Measurements from ENCODE around the gene NSFL1C. TPM values are rescaled to one million over a fixed set of nuclear protein-coding genes. Genes with fewer than 3 reads are reported as not detected.
A peak's percentile ranks its signal among the peaks of the same experiment; 100 is the strongest.

Gene NSFL1C
- total and polyA plus RNA-seq, 9 of the 15 experiments (the other 6 are each of a cell fraction or from before 2014, with no cell fraction given): 20.8 to 119 (median 47.0) TPM

GRCh38 chr20:1466211-1467081, at the start of gene NSFL1C (continued):
- TF ChIP-seq ZMIZ1 (IDR thresholded peaks at IDR 0.05; ENCODE audit: low read depth in 2 of 2, low read length in 2 of 2) (peak in 1 of 2 experiments; percentile 48; a peak in 1 of 4 replicates), BRCA1 (IDR thresholded peaks at IDR 0.05) (no peak), BRCA1 (CRISPR knock-in tag; IDR thresholded peaks at IDR 0.05) (peak; percentile 50; the same call in 1 of the 2 replicates), SRSF7 (optimal IDR thresholded peaks at IDR 0.05; ENCODE audit: low read depth, low read length) (no peak), MYC (IDR thresholded peaks at IDR 0.05; ENCODE audit: low read depth, low read length) (no peak; the same call in 1 of the 2 replicates), MYC (CRISPR knock-in tag; IDR thresholded peaks at IDR 0.05; ENCODE audit: borderline replicate concordance, low read depth) (no peak; the same call in 1 of the 2 replicates), CREB3 (tag; conservative IDR thresholded peaks at IDR 0.05; ENCODE audit: low read depth) (no peak), ELF2 (CRISPR knock-in tag; IDR thresholded peaks at IDR 0.05) (0 out of 2 replicates have a peak, but pooled peaks have one; percentile 59), PHF8 (IDR thresholded peaks at IDR 0.05; ENCODE audit: borderline replicate concordance, low read length) (peak; percentile 82), HNRNPL (IDR thresholded peaks at IDR 0.05; ENCODE audit: low read depth, low read length) (peak; percentile 68; the same call in 1 of the 2 replicates), JUN (IDR thresholded peaks at IDR 0.05; ENCODE audit: borderline replicate concordance, low read depth, low read length) (no peak), JUN (CRISPR knock-in tag; IDR thresholded peaks at IDR 0.05; ENCODE audit: borderline replicate concordance) (no peak), SNAPC5 (CRISPR knock-in tag; IDR thresholded peaks at IDR 0.05) (no peak), GATAD2B (IDR thresholded peaks at IDR 0.05; ENCODE audit: borderline replicate concordance) (peak; percentile 87), HNRNPK (IDR thresholded peaks at IDR 0.05; ENCODE audit: low read depth, low read length, poor library complexity, severe bottlenecking) (peak; percentile 91)
